GM12878 (cell line): ENCODE results near the gene FCRLB. TPM values are rescaled to one million over a fixed set of nuclear protein-coding genes. Genes with fewer than 3 reads are reported as not detected.

ENCODE experiments used
- ATAC-seq: fragments of 200-7000 bp; cut with Tn5 transposase; 3 replicates; pipeline ENCODE4 v1.9.1; 2020; ENCODE audit warnings: mild to moderate bottlenecking, moderate library complexity
- BruUV-seq: library from RNA; stranded (reverse); fragments of 400-500 nt; replicated peaks from 2 replicates; lab custom pipeline; 2021; lab: Mats Ljungman, UMichigan
- CTCF ChIA-PET: fragments of 300-600 bp; sonication (Branson Sonifier 250); formaldehyde crosslinking; extraction: SDS; loops from one replicate; lab custom pipeline; 2021; ENCODE audit warnings: inconsistent platforms; lab: Yijun Ruan, JAX
- POLR2A ChIA-PET: fragments of 350-600 bp; formaldehyde crosslinking; extraction: SDS; loops from one replicate; lab custom pipeline; 2021; ENCODE audit warnings: inconsistent platforms; lab: Charles Lee
- RAD21 ChIA-PET: fragments of 300-600 bp; sonication (Branson Sonifier 250); formaldehyde crosslinking; loops from one replicate; lab custom pipeline; 2023; ENCODE audit warnings: antibody characterized with exemption; ENCODE audit not compliant: unreplicated experiment; lab: Charles Lee
- SMC1A ChIA-PET: fragments of 300-600 bp; sonication (Branson Sonifier 250); formaldehyde crosslinking; loops from one replicate; lab custom pipeline; 2023; ENCODE audit not compliant: unreplicated experiment, uncharacterized antibody; lab: Charles Lee
- DNase-seq: peaks from one replicate; pipeline ENCODE4 v3.0.0-alpha.2; 2011; ENCODE audit warnings: low read depth, low spot score
- FAIRE-seq: peaks from 3 replicates; lab custom pipeline; 2011; peaks lifted over from hg19 to GRCh38; lab: Jason Lieb, UNC
- H2AFZ ChIP-seq: 2 replicates; pipeline ENCODE4 v1.6.0; 2011; ENCODE audit warnings: low read depth, low read length, control low read depth; ENCODE audit not compliant: control insufficient read depth
- H3K27ac ChIP-seq: 2 replicates; pipeline ENCODE4 v1.5.1; 2011; ENCODE audit warnings: control low read depth; ENCODE audit not compliant: control insufficient read depth, insufficient read depth
- H3K27me3 ChIP-seq, 2 experiments: replicated peaks in 1 of 2; 2 replicates each; pipeline versions ENCODE4 v1.6.0 to v1.6.1; 2011; ENCODE audit warnings: low read length in 1 of 2; ENCODE audit not compliant: control insufficient read depth in 2 of 2, insufficient read depth in 2 of 2
- H3K36me3 ChIP-seq, 2 experiments: 2 replicates each; pipeline ENCODE4 v1.5.1; 2011; ENCODE audit warnings: low read length in 1 of 2; ENCODE audit not compliant: control insufficient read depth in 2 of 2, insufficient read depth in 2 of 2
- H3K4me1 ChIP-seq: 2 replicates; pipeline ENCODE4 v1.6.1; 2011; ENCODE audit warnings: mild to moderate bottlenecking, low read length, moderate library complexity, mixed read lengths; ENCODE audit not compliant: control insufficient read depth, insufficient read depth
- H3K4me2 ChIP-seq: 2 replicates; pipeline ENCODE4 v1.6.0; 2011; ENCODE audit warnings: control low read depth; ENCODE audit not compliant: control insufficient read depth, insufficient read depth
- H3K4me3 ChIP-seq: fragments of 200-600 bp; sonication (generic); 2 replicates; pipeline ENCODE4 v1.5.1; 2016
- H3K79me2 ChIP-seq: 2 replicates; pipeline ENCODE4 v1.6.0; 2011; ENCODE audit warnings: low read length; ENCODE audit not compliant: control insufficient read depth, insufficient read depth
- H3K9ac ChIP-seq: 2 replicates; pipeline ENCODE4 v1.8.0; 2011; ENCODE audit warnings: low read length, control low read depth, mixed read lengths; ENCODE audit not compliant: control insufficient read depth, insufficient read depth
- H3K9me3 ChIP-seq: replicated peaks from 3 replicates; pipeline ENCODE4 v1.5.1; 2011; ENCODE audit warnings: mild to moderate bottlenecking, low read length; ENCODE audit not compliant: control insufficient read depth, insufficient read depth
- H4K20me1 ChIP-seq: 2 replicates; pipeline ENCODE4 v1.6.0; 2011; ENCODE audit not compliant: control insufficient read depth, insufficient read depth
- BHLHE40 ChIP-seq, 2 experiments: fragments of 450-650 bp in 1 of 2; IDR thresholded peaks; 2 replicates each; pipeline ENCODE4 v1.6.1; 2011 to 2017; ENCODE audit warnings: low read depth in 2 of 2, borderline replicate concordance in 1 of 2, improper control_type of control experiment in 1 of 2, low read length in 1 of 2, mild to moderate bottlenecking in 1 of 2
- CBFB ChIP-seq: IDR thresholded peaks from 2 replicates; pipeline ENCODE4 v1.6.1; 2016; ENCODE audit warnings: antibody characterized with exemption, low read depth
- CBX5 ChIP-seq: sonication (generic); IDR thresholded peaks from 2 replicates; pipeline ENCODE4 v1.6.1; 2016; ENCODE audit warnings: low read depth, moderate library complexity, mild to moderate bottlenecking, inconsistent platforms
- EZH2 ChIP-seq: IDR thresholded peaks from 2 replicates; pipeline ENCODE4 v1.6.1; 2012; ENCODE audit warnings: low read depth, mild to moderate bottlenecking, control low read depth, inconsistent platforms, low read length, borderline replicate concordance; ENCODE audit not compliant: control insufficient read depth
- KAT2A ChIP-seq: conservative IDR thresholded peaks from 2 replicates; pipeline ENCODE4 v1.6.1; 2011; ENCODE audit warnings: low read depth, low read length; ENCODE audit not compliant: control insufficient read depth
- KLF5 ChIP-seq: fragments of 450-650 bp; IDR thresholded peaks from 2 replicates; pipeline ENCODE4 v1.6.1; 2014; ENCODE audit warnings: mild to moderate bottlenecking; ENCODE audit not compliant: partially characterized antibody
- MYB ChIP-seq: fragments of 150-350 bp; IDR thresholded peaks from 2 replicates; pipeline ENCODE4 v1.6.1; 2014; ENCODE audit warnings: mild to moderate bottlenecking, low read depth, low read length, borderline replicate concordance
- RAD21 ChIP-seq: IDR thresholded peaks from 2 replicates; pipeline ENCODE4 v1.6.1; 2011; ENCODE audit warnings: mild to moderate bottlenecking, low read depth, low read length, moderate library complexity; ENCODE audit not compliant: insufficient read depth
- TCF7 ChIP-seq: IDR thresholded peaks from 2 replicates; pipeline ENCODE4 v1.6.1; 2014; ENCODE audit warnings: antibody characterized with exemption, borderline replicate concordance
- WRNIP1 ChIP-seq: IDR thresholded peaks from 2 replicates; pipeline ENCODE4 v1.6.1; 2011; ENCODE audit warnings: low read depth, low read length, improper control_type of control experiment, borderline replicate concordance
- WGBS: methylation state at CpG from one replicate; pipeline ENCODE4 v1.1.6; 2016; ENCODE audit warnings: low lambda C conversion rate; ENCODE audit not compliant: insufficient replicate concordance, insufficient coverage; ENCODE audit errors: missing lambda C conversion rate; 5-methylcytosine and 5-hydroxymethylcytosine counted together
- in situ Hi-C: fragments of 300-500 bp; cut with MboI; formaldehyde crosslinking; loops from 9 replicates; pipeline ENCODE4 v1.14.3; 2018; ENCODE audit warnings: mixed read lengths
- intact Hi-C: fragments of 100-400 bp; cut with micrococcal nuclease; formaldehyde crosslinking; loops from one replicate; pipeline ENCODE4 v1.14.2; 2022; ENCODE audit not compliant: unreplicated experiment
- polyA plus RNA-seq, 11 experiments: library from polyadenylated mRNA; depleted of rRNA in 4 of 11; unstranded in 6 of 11; stranded (reverse) in 5 of 11; fragments of >200 nt; fragmentation: Nextera tagmentation in 4 of 11; fragmentation: Illumina TruSeq in 1 of 11; extraction: Ambion mirVana in 4 of 11; extraction: Trizol in 1 of 11; gene quantifications; 1 replicate in 1 of 11; 2 replicates in 10 of 11; pipeline versions ENCODE4 v1.2.1 to v1.2.3, GENCODE V29; 2011 to 2016; ENCODE audit warnings: inconsistent platforms in 2 of 11, missing spikeins in 2 of 11, low read depth in 1 of 11
- total RNA-seq, 4 experiments: library from RNA; depleted of rRNA in 3 of 4; stranded (reverse); fragments of >200 nt in 3 of 4; fragmentation: Illumina TruSeq in 1 of 4; extraction: Trizol in 1 of 4; gene quantifications; 2 replicates each; pipeline versions ENCODE4 v1.2.1 to v1.2.3, GENCODE V29; 2013 to 2021
- TF ChIP-seq, protein P1 (sequence below): fragments of 450-650 bp; IDR thresholded peaks from 2 replicates; pipeline ENCODE4 v1.6.1; 2014; ENCODE audit warnings: mild to moderate bottlenecking
- TF ChIP-seq, protein P2 (sequence below): fragments of 450-650 bp; IDR thresholded peaks from 2 replicates; pipeline ENCODE4 v1.6.1; 2016; ENCODE audit warnings: mild to moderate bottlenecking, moderate library complexity, borderline replicate concordance

FCRLB gene
- total and polyA plus RNA-seq, 10 of the 15 experiments (the other 5 are each of a cell fraction or from before 2014, with no cell fraction given), result 0.55 to 11.7 (median 5.6) TPM

DNA sequence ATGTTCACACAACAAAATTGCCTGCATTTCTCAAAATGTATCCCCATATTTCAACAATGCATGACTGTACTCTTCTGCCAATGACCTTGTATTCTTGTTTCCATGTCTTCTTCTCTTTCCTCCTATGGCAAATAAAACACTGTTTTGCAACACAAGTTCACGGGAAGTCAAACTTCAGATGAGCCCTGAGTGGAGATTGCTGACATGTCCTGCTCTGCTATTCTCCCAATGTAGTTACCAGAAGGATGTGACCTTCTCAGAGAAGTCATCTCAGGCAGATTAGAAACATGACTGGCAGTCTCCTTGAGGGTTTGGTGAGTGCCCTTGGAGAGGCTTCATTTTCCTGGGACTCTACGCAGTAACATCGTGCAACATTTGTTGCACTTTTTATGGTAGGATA lies 42.8 kb upstream of the FCRLB start:
- intact Hi-C loops (no loop called here), in situ Hi-C loops (no loop called here)
- Histone ChIP-seq H3K36me3 (peaks cover 0 to 10% of the 10 kb centered on the region in 2 experiments; a peak in 2 of 4 replicates), H4K20me1 (no peaks in the 10 kb centered on the region), H3K4me3 (no peak overlapping the region), H3K79me2 (no peaks in the 10 kb centered on the region), H3K27me3 (no peaks in the 10 kb centered on the region), H3K9ac (no peak overlapping the region), H2AFZ (no peak overlapping the region), H3K4me1 (no peaks in the 10 kb centered on the region), H3K27ac (no peak overlapping the region), H3K4me2 (no peak overlapping the region), H3K9me3 (no peaks in the 10 kb centered on the region)
- no peak for DNase-seq
- ChIA-PET POLR2A (no interaction called here), SMC1A (no interaction called here), RAD21 (no interaction called here), CTCF (no interaction called here)
- no TSS peak for BruUV-seq
- FAIRE-seq, result no peak
- 95% methylated on average over 3 of the region's 3 CpGs for whole genome bisulfite sequencing
- no peak for ATAC-seq
- TF ChIP-seq, protein P1, sequence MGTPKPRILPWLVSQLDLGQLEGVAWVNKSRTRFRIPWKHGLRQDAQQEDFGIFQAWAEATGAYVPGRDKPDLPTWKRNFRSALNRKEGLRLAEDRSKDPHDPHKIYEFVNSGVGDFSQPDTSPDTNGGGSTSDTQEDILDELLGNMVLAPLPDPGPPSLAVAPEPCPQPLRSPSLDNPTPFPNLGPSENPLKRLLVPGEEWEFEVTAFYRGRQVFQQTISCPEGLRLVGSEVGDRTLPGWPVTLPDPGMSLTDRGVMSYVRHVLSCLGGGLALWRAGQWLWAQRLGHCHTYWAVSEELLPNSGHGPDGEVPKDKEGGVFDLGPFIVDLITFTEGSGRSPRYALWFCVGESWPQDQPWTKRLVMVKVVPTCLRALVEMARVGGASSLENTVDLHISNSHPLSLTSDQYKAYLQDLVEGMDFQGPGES, result no peak
- no peak for TF ChIP-seq KLF5
- no peak for TF ChIP-seq KAT2A
- TF ChIP-seq CBFB, result no peak
- no peak for TF ChIP-seq BHLHE40 (IDR thresholded peaks at IDR 0.05; ENCODE audit: borderline replicate concordance in 1 of 2, low read depth in 2 of 2, low read length in 1 of 2)
- no peak for TF ChIP-seq EZH2
- TF ChIP-seq CBX5, result no peak
- TF ChIP-seq MYB, result no peak
- no peak for TF ChIP-seq WRNIP1
- TF ChIP-seq TCF7, result no peak
- TF ChIP-seq, protein P2, sequence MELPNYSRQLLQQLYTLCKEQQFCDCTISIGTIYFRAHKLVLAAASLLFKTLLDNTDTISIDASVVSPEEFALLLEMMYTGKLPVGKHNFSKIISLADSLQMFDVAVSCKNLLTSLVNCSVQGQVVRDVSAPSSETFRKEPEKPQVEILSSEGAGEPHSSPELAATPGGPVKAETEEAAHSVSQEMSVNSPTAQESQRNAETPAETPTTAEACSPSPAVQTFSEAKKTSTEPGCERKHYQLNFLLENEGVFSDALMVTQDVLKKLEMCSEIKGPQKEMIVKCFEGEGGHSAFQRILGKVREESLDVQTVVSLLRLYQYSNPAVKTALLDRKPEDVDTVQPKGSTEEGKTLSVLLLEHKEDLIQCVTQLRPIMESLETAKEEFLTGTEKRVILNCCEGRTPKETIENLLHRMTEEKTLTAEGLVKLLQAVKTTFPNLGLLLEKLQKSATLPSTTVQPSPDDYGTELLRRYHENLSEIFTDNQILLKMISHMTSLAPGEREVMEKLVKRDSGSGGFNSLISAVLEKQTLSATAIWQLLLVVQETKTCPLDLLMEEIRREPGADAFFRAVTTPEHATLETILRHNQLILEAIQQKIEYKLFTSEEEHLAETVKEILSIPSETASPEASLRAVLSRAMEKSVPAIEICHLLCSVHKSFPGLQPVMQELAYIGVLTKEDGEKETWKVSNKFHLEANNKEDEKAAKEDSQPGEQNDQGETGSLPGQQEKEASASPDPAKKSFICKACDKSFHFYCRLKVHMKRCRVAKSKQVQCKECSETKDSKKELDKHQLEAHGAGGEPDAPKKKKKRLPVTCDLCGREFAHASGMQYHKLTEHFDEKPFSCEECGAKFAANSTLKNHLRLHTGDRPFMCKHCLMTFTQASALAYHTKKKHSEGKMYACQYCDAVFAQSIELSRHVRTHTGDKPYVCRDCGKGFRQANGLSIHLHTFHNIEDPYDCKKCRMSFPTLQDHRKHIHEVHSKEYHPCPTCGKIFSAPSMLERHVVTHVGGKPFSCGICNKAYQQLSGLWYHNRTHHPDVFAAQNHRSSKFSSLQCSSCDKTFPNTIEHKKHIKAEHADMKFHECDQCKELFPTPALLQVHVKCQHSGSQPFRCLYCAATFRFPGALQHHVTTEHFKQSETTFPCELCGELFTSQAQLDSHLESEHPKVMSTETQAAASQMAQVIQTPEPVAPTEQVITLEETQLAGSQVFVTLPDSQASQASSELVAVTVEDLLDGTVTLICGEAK, result no peak
- TF ChIP-seq RAD21, result no peak
